LHCN-M2 (cell line): ENCODE results near the gene SNX20. TPM values are rescaled to one million over a fixed set of nuclear protein-coding genes. Genes with fewer than 3 reads are reported as not detected.

ENCODE experiments used
- DNase-seq: peaks from one replicate; pipeline ENCODE4 v3.0.0-alpha.2; 2012; ENCODE audit warnings: low read depth
- total RNA-seq: library from RNA; depleted of rRNA; stranded (reverse); fragments of >200 nt; gene quantifications from 2 replicates; pipeline ENCODE4 v1.2.3, GENCODE V29; 2014

SNX20 gene
- total RNA-seq, 1 experiment from 2014 or later, result not detected

GRCh38 chr16:50662306-50662940, 18.7 kb downstream of the SNX20 start:
- no peak for DNase-seq

GRCh38 chr16:50659806-50660205, 21.3 kb downstream of the SNX20 start:
- no peak for DNase-seq

- no peak for DNase-seq
These were observed 23.9 kb downstream of the SNX20 start for GRCh38 chr16:50657241-50657640.

- DNase-seq, result no peak
These were observed 25.5 kb downstream of the SNX20 start for GRCh38 chr16:50655558-50656055.

GRCh38 chr16:50653633-50654519, 27.2 kb downstream of the SNX20 start:
- no peak for DNase-seq

GRCh38 chr16:50652836-50653425, 28.2 kb downstream of the SNX20 start:
- DNase-seq, result no peak

GRCh38 chr16:50651835-50652438, 29.2 kb downstream of the SNX20 start:
- no peak for DNase-seq

- DNase-seq, result no peak
These were observed 34.8 kb downstream of the SNX20 start for GRCh38 chr16:50646345-50646744.

- DNase-seq, result no peak
These were observed 35.4 kb downstream of the SNX20 start for GRCh38 chr16:50645563-50646220.

- no peak for DNase-seq
These were observed 36.4 kb downstream of the SNX20 start for GRCh38 chr16:50644729-50645128.

- no peak for DNase-seq
These were observed 36.9 kb downstream of the SNX20 start for GRCh38 chr16:50644245-50644644.

GRCh38 chr16:50643192-50643591, 37.9 kb downstream of the SNX20 start:
- DNase-seq, result no peak

GRCh38 chr16:50642349-50642748, 38.8 kb downstream of the SNX20 start:
- no peak for DNase-seq

GRCh38 chr16:50641818-50642187, 39.3 kb downstream of the SNX20 start:
- no peak for DNase-seq

GRCh38 chr16:50640919-50641817, 39.9 kb downstream of the SNX20 start:
- no peak for DNase-seq

- no peak for DNase-seq
These were observed 40.7 kb downstream of the SNX20 start for GRCh38 chr16:50640391-50640790.

GRCh38 chr16:50638816-50639670, 42.1 kb downstream of the SNX20 start:
- DNase-seq, result no peak

GRCh38 chr16:50637716-50638602, 43.2 kb downstream of the SNX20 start:
- DNase-seq, result no peak
